SW480 (cell line): Measurements from ENCODE around the gene APOA4.
"Not testable (repeated sequence)": the region's sequence is repeated elsewhere in the genome, so short reads cannot be mapped to it uniquely, and the experiment has no call there.

ENCODE experiments used
- DNase-seq: peaks from one replicate; pipeline ENCODE4 v3.0.0-alpha.2; 2016; ENCODE audit warnings: low spot score

The APOA4 gene

DNA sequence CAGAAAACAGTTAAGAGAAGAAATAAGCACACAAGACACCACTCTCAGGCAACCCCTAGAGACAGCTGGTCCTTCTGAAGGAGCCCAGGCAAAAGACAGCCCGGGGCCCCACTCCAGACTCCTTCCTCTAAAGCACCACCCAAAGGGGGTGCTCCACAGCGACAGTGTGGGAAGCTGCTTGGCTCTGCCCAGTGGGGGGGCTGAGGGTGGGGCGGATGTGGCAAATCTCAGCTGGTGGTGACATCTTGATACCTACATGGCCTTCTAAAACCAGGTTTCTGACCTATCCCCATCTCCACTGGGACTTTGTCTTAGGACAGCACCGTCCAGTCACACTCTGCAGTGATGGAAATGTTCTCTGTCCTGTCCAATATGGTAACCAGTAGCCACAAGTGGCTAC, 24.5 kb upstream of the APOA4 start:
- DNase-seq, result no peak

DNA sequence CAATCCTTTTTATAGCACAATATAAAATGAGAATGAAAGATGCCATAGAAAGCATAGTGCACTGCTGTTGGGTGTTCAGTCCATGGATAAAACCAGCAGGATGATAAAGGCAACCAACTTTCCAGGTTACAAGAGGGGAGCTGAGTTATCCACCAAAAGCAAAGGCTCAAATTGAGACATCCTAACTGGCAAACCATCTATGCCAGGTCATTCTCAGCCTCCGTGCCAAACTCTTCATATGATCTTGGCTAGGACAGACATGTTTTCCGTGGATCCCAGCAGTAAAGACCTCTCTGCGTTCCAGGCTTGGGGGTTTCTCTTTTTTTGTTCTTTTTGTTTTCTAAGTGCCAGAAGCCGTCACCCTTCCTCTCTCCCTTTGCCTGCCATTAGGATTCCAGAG, 21.6 kb upstream of the APOA4 start:
- no peak for DNase-seq

DNA sequence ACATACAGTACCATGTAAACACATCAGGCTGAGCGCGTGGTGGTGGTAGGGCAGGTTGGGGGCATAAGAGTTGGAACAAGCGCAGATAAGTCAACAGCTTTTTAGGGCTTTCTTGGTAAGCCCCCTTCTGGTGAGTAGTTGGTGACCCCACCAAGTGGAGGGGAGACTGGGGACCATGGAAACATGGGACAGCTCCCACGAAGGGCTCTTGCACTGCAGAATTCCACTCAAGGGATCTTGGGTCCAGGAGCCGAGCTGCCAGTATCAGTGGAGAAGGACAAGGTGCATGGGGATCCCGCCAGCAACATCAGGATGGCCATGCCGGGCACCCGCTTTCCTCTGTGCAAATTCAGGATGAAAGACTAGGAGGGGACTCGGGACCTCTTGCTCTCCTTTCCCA, 20.6 kb upstream of the APOA4 start:
- no peak for DNase-seq

DNA sequence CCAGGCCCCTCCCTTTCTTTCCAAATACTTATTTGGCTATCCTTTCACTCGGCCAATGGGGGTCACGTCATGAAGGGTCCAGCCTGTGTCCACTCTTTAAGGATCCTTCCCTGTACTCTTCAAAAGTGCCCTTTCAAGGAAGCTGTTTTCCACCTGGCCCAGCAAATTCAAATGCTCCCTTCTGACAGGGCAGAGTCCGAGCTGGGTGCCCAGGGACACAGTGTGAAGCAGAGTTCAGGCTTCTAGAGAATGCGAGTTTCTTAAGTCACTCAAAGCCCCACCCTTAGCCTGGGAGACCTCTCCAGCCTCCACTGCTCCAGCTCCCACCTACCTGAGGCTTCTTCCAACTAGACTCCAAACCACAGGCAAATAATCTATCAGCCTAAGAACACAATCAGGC, 19.8 kb upstream of the APOA4 start:
- no peak for DNase-seq

DNA sequence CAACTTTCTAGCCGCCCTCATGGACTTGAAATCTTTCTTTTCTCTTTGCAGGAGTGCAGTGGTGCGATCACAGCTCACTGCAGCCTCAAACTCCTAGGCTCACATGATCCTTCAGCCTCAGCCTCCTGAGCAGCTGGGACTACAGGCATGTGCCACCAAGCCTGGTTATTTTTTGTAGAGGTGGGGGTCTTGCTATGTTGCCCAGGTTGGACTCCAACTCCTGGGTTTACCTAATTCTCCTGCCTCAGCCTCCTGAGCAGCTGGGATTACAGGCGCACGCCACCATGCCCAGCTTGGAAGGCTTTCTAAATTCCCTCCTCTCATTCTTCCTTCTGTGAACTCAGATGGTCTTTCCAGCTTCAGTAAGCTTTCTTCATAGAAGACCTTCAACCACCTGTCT, 19.0 kb upstream of the APOA4 start:
- no peak for DNase-seq

DNA sequence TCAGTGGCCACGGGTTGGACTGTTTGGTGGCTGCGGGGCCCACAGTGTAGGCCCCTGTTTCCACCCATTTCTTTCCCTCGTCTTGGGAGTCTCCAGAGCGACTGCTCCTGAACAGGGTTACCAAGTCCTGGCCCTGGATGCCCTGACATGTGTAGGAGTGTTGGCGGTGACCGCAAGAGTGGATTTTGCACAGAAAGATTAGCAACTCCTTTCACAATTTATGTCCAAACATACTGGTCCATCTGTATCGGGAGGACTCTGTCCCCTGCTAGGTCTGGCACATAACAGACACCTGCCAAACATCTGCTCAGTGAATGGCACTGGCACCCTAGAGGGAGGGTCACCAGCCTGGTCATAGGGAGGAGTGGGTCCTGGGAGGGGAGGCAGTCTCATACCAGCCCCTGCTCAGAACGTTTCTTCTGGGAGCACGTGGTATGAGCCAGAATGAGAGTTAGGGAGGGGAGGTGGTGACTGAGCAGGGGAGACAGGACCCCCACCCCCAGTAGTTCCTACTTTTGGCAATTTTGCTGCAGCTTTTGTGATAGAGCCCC, 17.7 kb upstream of the APOA4 start:
- no peak for DNase-seq

DNA sequence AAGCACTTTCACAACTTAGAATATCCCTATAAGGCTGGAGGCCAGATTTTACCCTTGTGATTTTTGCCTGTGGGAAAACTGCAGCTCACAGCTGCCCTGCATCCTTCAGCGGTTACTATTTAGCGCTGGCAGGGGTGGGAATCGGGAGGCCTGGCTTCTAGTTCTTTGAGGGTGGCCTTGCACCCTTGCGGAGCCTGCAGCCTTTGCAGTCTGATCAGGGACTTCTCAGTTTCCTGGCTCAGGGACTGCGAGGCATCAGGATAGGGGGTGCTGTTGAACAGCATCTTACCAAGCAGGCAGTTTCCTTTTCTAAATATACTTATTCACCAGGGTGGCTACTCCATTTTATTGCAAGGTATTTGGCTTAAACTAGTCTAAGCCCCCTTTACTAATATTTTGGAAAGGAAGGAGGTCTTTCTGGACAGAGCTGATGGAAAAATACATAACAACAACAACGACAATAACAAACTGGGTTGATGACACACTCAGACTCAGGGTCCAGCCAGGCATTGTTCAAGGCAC, 17.2 kb upstream of the APOA4 start:
- DNase-seq, result no peak

DNA sequence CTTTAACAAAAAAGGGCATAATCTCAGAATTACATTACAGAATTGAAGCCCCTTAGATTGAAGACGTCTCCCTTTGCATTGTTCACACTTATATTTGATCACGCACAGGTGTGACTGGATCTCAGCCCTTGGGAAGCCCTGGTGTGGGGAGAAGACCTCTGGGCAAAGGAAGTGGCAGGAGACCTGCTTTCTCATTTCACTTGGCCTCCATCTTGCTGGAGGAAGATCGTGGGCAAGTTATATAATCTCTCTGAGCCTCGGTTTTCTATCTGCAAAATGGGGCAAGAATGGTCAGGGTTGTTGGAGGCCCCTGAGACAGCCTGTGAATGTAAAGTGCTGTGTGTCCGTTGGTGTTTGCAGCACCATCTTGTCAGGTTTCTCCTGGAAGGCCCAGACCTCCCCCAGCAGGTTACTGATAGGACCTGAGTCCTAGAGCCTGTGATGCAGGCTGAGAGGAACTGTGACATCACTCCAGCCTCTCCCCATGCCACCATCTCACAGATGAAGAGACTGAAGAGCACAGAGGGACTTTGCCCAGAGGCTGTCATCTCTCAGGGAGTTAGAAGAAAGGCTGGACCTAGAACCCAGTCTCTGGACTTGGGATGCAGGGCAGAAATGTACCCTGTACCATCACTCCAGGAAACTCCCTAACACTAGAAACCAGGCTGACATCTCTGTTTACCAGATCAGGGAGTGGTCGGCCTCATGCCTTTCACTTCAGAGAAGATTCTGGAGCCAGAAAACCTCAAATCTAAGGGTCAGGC, 15.4 kb upstream of the APOA4 start:
- DNase-seq, result no peak

DNA sequence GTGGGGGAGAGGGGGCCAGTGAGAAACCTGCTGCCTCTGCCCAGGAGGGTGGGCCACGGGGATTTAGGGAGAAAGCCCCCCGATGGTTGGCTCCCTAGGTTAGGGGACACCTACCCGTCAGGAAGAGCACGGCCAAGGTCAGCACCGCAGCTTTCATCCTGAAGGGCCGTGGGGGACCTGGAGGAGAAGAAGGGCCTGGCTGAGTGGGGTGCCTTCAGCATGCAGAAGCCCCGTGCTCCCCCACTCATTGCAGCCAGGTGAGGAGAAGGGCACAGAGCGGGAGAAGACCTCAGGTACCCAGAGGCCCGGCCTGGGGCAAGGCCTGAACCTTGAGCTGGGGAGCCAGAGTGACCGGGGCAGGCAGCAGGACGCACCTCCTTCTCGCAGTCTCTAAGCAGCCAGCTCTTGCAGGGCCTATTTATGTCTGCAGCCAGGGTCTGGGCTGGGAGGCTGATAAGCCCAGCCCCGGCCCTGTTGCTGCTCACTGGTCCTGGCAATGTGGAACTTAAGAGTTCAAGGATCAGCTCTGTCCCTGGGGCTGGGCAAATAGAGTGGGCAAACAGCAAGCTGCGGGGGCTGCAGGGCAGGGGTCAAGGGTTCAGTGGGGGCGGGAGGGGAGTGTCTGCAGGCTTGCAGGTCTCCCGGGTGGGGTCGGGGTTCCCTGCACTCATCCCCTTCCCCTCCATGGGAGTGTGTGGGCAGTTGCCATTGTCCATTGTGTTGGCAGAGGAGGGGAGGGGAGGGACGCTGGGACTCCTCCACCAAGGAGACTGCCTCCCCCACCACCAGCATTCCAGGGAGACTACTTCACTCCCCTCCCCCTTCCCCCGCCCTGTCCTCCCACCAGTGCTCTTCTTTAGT, 14.4 kb upstream of the APOA4 start, which contains the start of gene APOA1:
TSS of gene APOA1 (minus strand) at position 392 of the 861 bp plus-strand sequence. CDS start at position 157, 235 bp downstream.
- DNase-seq, result no peak

DNA sequence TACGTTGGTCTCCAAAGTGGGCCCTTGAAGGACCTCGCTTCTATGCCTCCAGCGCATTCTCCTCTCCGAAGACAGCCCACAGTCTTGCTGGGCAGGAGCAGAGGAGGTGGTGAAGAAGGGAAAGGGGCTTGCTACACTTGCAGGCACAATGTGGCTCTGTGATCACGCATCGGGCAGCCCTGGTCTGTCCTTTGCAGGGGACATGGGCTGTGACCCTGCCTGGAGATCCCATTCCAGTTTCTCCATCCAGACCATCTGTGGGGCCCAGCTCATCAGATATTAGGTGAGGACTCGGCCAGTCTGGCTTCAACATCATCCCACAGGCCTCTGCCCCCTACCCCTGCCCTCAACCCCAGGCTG, 13.5 kb upstream of the APOA4 start:
- no peak for DNase-seq

DNA sequence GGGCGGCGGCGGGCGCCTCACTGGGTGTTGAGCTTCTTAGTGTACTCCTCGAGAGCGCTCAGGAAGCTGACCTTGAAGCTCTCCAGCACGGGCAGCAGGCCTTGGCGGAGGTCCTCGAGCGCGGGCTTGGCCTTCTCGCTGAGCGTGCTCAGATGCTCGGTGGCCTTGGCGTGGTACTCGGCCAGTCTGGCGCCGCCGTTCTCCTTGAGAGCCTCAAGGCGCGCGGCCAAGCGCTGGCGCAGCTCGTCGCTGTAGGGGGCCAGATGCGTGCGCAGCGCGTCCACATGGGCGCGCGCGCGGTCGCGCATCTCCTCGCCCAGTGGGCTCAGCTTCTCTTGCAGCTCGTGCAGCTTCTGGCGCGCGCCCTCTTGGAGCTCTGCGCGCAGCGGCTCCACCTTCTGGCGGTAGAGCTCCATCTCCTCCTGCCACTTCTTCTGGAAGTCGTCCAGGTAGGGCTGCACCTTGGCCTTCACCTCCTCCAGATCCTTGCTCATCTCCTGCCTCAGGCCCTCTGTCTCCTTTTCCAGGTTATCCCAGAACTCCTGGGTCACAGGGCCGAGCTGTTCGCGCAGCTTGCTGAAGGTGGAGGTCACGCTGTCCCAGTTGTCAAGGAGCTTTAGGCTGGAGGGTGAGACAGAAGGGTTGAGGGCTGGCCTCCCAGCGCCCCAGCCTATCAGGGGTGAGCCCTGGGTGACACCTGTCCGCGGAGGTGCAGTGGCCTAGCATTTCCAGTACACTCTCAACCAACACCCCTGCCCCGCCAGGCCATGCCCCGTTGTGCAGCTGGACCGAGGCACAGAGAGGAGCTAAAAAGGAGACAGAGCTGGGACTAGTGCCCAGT, 12.9 kb upstream of the APOA4 start:
- DNase-seq, result peak; percentile 75

DNA sequence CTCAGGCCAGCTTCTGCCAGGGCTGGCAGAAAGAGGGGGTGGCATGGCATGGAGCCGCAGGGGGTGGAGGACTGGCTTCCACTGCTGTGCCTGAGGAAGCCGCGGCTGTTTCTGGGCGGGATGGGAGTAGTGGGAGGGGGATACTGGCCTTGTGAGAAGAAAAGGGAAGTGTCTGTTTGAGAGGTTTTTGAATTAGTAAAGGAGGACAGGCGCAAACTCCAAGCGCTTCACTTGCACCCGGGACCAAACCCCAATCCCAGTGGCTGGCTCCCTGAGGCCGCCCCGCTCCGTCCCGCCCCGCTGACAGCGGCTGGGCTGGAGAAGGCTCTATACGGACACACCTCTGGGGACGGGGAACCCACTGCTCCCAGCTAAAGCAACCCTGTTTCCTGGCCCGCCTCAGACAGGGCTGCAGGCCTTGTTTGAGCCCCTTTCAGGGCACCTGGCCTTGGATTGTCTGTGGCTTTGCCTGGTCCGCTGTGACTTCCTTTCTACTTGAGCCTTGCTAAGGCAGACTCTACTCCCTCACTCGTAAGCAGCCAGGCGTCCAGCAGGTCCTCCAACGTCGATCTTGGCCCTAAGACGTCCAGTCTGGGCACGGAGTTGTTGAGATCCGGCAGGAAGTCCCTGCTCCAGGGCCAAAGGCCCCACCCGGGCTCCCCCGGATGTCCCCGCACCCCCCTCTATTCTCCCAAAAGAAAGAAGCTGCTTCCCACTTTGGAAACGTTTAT, 12.1 kb upstream of the APOA4 start:
- DNase-seq, result no peak

DNA sequence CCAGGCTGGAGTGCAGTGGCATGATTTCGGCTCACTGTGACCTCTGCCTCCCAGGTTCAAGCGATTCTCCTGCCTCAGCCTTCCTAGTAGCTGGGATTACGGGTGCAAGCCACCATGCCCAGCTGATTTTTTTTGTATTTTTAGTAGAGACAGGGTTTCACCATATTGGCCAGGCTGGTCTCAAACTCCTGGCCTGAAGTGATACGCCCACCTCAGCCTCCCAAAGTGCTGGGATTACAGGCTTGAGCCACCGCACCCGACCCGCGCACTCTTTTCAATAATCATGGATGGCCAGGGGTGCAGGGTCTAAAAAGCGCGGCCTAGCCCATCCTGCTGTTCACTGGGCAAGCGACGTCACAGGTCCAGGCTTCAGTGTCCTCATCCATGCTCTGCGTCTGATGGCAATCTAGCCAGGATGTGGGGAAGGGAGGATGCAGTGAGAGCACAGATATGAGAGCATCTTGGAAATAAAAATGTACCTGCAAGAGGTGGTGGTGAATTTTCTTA, 11.5 kb upstream of the APOA4 start:
- DNase-seq, result not testable (repeated sequence)

DNA sequence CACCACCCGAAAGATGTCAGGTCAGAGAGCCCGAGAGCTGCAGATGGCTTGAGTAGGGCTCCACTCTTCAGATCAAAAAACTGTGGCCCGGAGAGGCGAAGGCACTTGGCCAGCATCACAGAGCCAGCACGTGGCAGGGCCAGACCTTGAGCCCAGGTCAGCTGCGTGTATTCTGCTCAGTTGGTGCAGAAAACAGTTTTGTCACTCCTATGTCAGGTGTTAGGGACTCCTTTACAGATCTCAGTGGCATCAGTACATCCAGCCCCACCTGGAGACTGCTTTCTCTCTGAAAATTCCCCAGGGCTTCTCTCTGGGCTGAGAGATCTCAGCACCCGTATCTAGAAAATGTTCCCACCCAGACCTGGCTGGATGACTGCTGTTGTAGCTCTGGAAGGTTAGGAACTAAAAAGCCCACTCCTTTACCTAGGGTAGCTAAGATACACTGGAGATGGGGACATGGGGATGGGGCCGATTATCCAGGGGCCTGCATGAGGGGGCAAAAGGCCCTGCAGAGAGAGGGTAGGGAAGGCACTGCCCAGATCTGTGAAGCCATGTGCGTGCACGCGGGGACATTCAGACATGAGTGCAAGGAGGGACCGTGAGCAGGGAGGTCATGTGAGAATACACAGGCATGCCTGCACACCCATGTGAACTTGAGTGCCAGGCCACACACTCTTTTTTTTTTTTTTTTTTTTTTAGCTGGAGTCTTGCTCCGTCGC, 10.9 kb upstream of the APOA4 start:
- no peak for DNase-seq

DNA sequence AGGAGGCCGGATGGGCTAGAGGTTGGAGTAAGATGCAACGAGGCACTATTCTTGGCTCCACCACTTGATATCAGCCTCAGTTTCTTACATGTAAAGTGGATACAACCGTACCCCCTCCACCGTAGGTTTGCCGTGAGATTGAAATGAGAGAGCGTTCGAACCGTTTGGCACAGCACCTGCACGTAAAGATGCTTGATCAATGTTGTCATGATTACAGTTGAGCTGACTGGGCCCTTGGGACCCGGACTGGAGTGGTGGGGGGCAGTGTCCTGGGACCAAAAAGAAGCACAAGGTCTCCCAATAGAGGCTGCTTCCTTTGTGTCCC, 10.3 kb upstream of the APOA4 start:
- no peak for DNase-seq

DNA sequence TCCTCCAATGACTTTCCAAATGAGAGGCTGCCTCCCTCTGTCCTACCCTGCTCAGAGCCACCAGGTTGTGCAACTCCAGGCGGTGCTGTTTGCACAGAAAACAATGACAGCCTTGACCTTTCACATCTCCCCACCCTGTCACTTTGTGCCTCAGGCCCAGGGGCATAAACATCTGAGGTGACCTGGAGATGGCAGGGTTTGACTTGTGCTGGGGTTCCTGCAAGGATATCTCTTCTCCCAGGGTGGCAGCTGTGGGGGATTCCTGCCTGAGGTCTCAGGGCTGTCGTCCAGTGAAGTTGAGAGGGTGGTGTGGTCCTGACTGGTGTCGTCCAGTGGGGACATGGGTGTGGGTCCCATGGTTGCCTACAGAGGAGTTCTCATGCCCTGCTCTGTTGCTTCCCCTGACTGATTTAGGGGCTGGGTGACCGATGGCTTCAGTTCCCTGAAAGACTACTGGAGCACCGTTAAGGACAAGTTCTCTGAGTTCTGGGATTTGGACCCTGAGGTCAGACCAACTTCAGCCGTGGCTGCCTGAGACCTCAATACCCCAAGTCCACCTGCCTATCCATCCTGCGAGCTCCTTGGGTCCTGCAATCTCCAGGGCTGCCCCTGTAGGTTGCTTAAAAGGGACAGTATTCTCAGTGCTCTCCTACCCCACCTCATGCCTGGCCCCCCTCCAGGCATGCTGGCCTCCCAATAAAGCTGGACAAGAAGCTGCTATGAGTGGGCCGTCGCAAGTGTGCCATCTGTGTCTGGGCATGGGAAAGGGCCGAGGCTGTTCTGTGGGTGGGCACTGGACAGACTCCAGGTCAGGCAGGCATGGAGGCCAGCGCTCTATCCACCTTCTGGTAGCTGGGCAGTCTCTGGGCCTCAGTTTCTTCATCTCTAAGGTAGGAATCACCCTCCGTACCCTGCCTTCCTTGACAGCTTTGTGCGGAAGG, 9.5 kb upstream of the APOA4 start:
- no peak for DNase-seq

DNA sequence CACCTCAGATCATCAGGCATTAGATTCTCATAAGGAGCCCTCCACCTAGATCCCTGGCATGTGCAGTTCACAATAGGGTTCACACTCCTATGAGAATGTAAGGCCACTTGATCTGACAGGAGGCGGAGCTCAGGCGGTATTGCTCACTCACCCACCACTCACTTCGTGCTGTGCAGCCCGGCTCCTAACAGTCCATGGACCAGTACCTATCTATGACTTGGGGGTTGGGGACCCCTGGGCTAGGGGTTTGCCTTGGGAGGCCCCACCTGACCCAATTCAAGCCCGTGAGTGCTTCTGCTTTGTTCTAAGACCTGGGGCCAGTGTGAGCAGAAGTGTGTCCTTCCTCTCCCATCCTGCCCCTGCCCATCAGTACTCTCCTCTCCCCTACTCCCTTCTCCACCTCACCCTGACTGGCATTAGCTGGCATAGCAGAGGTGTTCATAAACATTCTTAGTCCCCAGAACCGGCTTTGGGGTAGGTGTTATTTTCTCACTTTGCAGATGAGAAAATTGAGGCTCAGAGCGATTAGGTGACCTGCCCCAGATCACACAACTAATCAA, 8.8 kb upstream of the APOA4 start:
- DNase-seq, result no peak

DNA sequence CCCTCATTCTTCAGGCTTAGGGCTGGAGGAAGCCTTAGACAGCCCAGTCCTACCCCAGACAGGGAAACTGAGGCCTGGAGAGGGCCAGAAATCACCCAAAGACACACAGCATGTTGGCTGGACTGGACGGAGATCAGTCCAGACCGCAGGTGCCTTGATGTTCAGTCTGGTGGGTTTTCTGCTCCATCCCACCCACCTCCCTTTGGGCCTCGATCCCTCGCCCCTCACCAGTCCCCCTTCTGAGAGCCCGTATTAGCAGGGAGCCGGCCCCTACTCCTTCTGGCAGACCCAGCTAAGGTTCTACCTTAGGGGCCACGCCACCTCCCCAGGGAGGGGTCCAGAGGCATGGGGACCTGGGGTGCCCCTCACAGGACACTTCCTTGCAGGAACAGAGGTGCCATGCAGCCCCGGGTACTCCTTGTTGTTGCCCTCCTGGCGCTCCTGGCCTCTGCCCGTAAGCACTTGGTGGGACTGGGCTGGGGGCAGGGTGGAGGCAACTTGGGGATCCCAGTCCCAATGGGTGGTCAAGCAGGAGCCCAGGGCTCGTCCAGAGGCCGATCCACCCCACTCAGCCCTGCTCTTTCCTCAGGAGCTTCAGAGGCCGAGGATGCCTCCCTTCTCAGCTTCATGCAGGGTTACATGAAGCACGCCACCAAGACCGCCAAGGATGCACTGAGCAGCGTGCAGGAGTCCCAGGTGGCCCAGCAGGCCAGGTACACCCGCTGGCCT, 7.2 kb upstream of the APOA4 start:
- DNase-seq, result no peak
